SH-SY5Y (cell line): ENCODE measurements around the gene PIK3C3.

Experiments
- GATA2 ChIP-seq: IDR thresholded peaks from 2 replicates; pipeline ENCODE4 v1.6.1; 2011; ENCODE audit warnings: mild to moderate bottlenecking, low read depth, low read length
- GATA3 ChIP-seq: IDR thresholded peaks from 2 replicates; pipeline ENCODE4 v1.6.1; 2011; ENCODE audit warnings: low read depth, mild to moderate bottlenecking, low read length, moderate library complexity

GRCh38 chr18:41933778-41934177 is 21.3 kb upstream of the PIK3C3 start:
- TF ChIP-seq GATA2 (no peak), GATA3 (no peak)
